A673 (cell line): ENCODE results near the gene EPB41. TPM values are rescaled to one million over a fixed set of nuclear protein-coding genes. Genes with fewer than 3 reads are reported as not detected.

ENCODE experiments used
- BruUV-seq: library from RNA; stranded (reverse); fragments of 400-500 nt; replicated peaks from 2 replicates; lab custom pipeline; 2021; lab: Mats Ljungman, UMichigan
- CTCF ChIA-PET: fragments of 300-600 bp; sonication (Branson Sonifier 250); formaldehyde crosslinking; loops from one replicate; lab custom pipeline; 2022; ENCODE audit warnings: antibody characterized with exemption; lab: Charles Lee
- POLR2A ChIA-PET: fragments of 300-600 bp; sonication (Branson Sonifier 250); formaldehyde crosslinking; loops from one replicate; lab custom pipeline; 2022; ENCODE audit warnings: antibody characterized with exemption; ENCODE audit not compliant: low non-redundant PET; lab: Charles Lee
- DNase-seq: peaks from one replicate; pipeline ENCODE4 v3.0.0-alpha.2; 2015; ENCODE audit warnings: low spot score
- H3K27ac ChIP-seq: fragments of 200-600 bp; sonication (generic); 2 replicates; pipeline ENCODE4 v1.5.1; 2016; ENCODE audit warnings: mixed run types, low read depth, mild to moderate bottlenecking, mixed read lengths, antibody characterized with exemption, low read length; ENCODE audit not compliant: poor library complexity, severe bottlenecking
- H3K27me3 ChIP-seq: fragments of 200-600 bp; sonication (generic); replicated peaks from 2 replicates; pipeline ENCODE4 v1.6.1; 2017; ENCODE audit warnings: mixed run types, low read depth, mild to moderate bottlenecking, mixed read lengths, antibody characterized with exemption, low read length; ENCODE audit not compliant: insufficient read depth, poor library complexity
- H3K36me3 ChIP-seq: fragments of 200-600 bp; sonication (generic); 2 replicates; pipeline ENCODE4 v1.6.1; 2016; ENCODE audit warnings: mixed run types, mild to moderate bottlenecking, mixed read lengths, antibody characterized with exemption, low read length; ENCODE audit not compliant: insufficient read depth, poor library complexity, severe bottlenecking
- H3K4me1 ChIP-seq: fragments of 200-600 bp; sonication (generic); 2 replicates; pipeline ENCODE4 v1.6.1; 2017; ENCODE audit warnings: mixed run types, mild to moderate bottlenecking, mixed read lengths, antibody characterized with exemption, low read length; ENCODE audit not compliant: insufficient read depth, poor library complexity, severe bottlenecking
- H3K4me3 ChIP-seq: fragments of 200-600 bp; sonication (generic); 2 replicates; pipeline ENCODE4 v1.5.1; 2016; ENCODE audit warnings: low read depth, mixed run types, mild to moderate bottlenecking, mixed read lengths, low read length; ENCODE audit not compliant: poor library complexity, severe bottlenecking
- H3K9me3 ChIP-seq: fragments of 200-600 bp; sonication (generic); 2 replicates; pipeline ENCODE4 v1.6.1; 2016; ENCODE audit warnings: mixed run types, low read depth, mild to moderate bottlenecking, mixed read lengths, antibody characterized with exemption, low read length; ENCODE audit not compliant: poor library complexity, severe bottlenecking
- CTCF ChIP-seq: fragments of 300-800, 200-600 bp; sonication (generic); conservative IDR thresholded peaks from 2 replicates; pipeline ENCODE4 v1.5.1; 2017; ENCODE audit warnings: low read depth, mild to moderate bottlenecking, antibody characterized with exemption, low read length, moderate library complexity, mixed read lengths
- EZH2 ChIP-seq: fragments of 200-600 bp; sonication (generic); IDR thresholded peaks from 2 replicates; pipeline ENCODE4 v1.6.1; 2017; ENCODE audit warnings: borderline replicate concordance, low read depth, mild to moderate bottlenecking, mixed read lengths, antibody characterized with exemption, low read length; ENCODE audit not compliant: poor library complexity, severe bottlenecking
- intact Hi-C: fragments of 100-400 bp; cut with micrococcal nuclease; formaldehyde crosslinking; loops from one replicate; pipeline ENCODE4 v1.10.0; 2022; ENCODE audit not compliant: unreplicated experiment
- total RNA-seq: library from RNA; stranded (reverse); gene quantifications from 2 replicates; pipeline ENCODE4 v1.2.3, GENCODE V29; 2021

EPB41 gene
- total RNA-seq, 1 experiment from 2014 or later: 337 TPM

GRCh38 chr1:28981210-28981609, 66.8 kb downstream of the EPB41 start:
- CTCF ChIA-PET: no interaction called here
- H3K36me3 ChIP-seq: peaks cover 13% of the 10 kb centered on the region
- intact Hi-C loops: no loop called here
- peak overlapping the region; percentile 57 for H3K27ac ChIP-seq
- peaks cover 43% of the 10 kb centered on the region for H3K4me1 ChIP-seq
- no peak overlapping the region for H3K4me3 ChIP-seq
- TF ChIP-seq EZH2 (no peak), CTCF (no peak)
- H3K9me3 ChIP-seq: peaks cover 8% of the 10 kb centered on the region
- H3K27me3 ChIP-seq: no peaks in the 10 kb centered on the region
- BruUV-seq: no TSS peak
- POLR2A ChIA-PET: no interaction called here
- DNase-seq: peak; percentile 57

GRCh38 chr1:28982198-28982597, 67.8 kb downstream of the EPB41 start:
- Histone ChIP-seq H3K4me3 (no peak overlapping the region), H3K4me1 (peaks cover 53% of the 10 kb centered on the region), H3K9me3 (peaks cover 8% of the 10 kb centered on the region), H3K36me3 (peaks cover 13% of the 10 kb centered on the region), H3K27me3 (no peaks in the 10 kb centered on the region), H3K27ac (peak overlapping the region; percentile 22)
- ChIA-PET CTCF (no interaction called here), POLR2A (no interaction called here)
- TF ChIP-seq CTCF: no peak
- no TSS peak for BruUV-seq
- intact Hi-C loops: no loop called here
- DNase-seq: no peak

- intact Hi-C loops: no loop called here
- ChIA-PET POLR2A (interaction anchor here (0.6 kb wide), 1 partner anchor 73 kb away, joined by 3 read pairs; no protein-coding TSS in a partner anchor), CTCF (no interaction called here)
- no peak for DNase-seq
- Histone ChIP-seq H3K4me1 (peaks cover 57% of the 10 kb centered on the region), H3K4me3 (no peak overlapping the region), H3K27me3 (no peaks in the 10 kb centered on the region), H3K36me3 (peaks cover 13% of the 10 kb centered on the region), H3K27ac (peak overlapping the region; percentile 90), H3K9me3 (peaks cover 8% of the 10 kb centered on the region)
- BruUV-seq: no TSS peak
- no peak for TF ChIP-seq CTCF
- TF ChIP-seq EZH2: no peak
These were observed 68.7 kb downstream of the EPB41 start for GRCh38 chr1:28983091-28983490.
